ENCODE results near the gene CASTOR1.
A peak's percentile ranks its signal among the peaks of the same experiment; 100 is the strongest.

The CASTOR1 gene

DNA sequence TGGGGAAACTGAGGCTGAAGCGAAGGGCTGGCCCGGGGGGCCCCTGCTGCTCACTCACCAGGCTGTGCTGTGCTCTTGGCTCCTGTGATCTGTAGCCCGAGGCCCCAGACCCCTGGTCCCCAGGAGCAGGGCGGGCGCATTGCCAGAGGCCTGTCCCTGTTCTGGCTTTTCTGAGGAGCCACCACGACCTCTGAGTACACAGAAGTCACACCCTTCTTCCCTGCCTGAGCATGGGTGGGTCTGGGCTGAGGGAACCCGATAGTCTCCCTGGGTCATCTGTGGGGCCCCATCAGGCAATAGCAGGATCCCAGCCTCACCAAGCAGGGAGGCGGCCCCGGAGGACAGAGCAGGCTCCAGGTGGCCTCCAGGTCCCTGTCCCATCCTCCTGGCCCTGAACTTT lies 5.1 kb downstream of the CASTOR1 start:
- no peak for DNase-seq

DNA sequence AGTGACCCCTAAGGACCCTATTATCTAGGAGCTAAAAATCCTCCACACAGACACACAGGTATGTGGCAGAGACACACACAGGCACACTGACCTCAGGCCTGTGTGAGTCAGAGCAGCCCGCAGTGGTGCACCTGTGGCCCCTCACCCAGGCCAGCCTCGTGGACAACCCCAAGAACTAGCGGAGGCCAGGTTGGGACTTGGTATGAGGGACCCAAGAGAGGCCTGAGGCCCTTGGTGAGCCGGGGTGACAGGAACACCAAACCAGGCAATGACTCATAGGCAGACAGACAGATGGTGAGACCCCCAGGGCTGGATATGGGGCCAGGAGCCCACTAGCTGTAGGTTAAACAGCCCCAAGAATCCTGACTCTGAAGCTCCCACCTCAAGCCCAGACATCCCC lies 6.0 kb downstream of the CASTOR1 start:
- DNase-seq: no peak

DNA sequence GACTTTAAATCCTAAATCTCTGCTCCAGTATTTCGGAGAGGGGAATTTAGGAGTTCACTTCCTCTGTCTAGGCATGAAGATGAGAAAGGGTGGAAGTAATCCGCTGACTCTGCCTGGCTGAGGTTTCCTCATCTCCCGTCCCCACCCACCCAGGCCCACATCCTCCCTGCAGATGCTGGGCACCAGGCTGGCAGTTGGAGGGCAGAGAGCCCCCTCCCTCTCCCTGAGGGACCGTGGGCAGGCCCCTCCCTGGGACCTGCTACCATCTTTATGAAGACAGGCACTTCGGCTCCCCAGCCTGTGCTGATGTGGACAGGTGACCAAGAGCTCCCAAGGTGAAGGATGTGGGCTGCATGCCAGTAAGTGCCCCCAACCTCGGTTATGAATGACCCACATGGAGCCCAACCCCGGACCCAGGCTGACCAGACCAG lies 6.7 kb downstream of the CASTOR1 start:
- DNase-seq: no peak

DNA sequence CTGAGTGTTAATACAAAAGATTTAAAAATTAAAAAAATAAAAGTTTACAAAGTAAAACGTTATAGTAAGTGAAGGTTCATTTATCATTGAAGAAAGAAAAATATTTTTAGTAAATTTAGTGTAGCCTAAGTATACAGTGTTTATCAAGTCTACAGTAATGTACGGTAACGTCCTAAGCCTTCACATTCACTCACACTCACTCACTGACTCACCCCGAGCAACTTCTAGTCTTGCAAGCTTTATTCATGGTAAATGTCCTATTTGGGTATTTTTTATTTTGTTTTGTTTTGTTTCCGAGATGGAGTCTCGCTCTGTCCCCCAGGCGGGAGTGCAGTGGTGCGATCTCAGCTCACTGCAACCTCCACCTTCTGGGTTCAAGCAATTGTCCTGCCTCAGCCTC lies 8.8 kb downstream of the CASTOR1 start:
- no peak for DNase-seq

DNA sequence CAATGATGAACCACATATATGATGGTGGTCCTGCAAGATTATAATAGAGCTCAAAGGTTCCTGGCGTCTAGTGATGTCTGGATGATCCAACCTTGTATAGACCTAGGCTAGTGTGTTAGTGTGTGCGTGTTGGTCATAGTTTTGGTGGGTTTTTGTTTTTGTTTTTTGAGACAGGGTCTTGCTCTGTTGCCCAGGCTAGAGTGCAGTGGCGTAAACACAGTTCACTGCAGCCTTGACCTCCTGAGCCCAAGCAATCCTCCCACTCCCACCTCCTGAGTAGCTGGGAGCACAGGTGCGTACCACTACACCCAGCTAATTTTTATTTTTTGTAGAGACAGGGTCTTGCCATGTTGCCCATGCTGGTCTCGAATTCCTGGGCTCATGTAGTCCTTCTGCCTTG lies 9.4 kb downstream of the CASTOR1 start:
- no peak for DNase-seq

DNA sequence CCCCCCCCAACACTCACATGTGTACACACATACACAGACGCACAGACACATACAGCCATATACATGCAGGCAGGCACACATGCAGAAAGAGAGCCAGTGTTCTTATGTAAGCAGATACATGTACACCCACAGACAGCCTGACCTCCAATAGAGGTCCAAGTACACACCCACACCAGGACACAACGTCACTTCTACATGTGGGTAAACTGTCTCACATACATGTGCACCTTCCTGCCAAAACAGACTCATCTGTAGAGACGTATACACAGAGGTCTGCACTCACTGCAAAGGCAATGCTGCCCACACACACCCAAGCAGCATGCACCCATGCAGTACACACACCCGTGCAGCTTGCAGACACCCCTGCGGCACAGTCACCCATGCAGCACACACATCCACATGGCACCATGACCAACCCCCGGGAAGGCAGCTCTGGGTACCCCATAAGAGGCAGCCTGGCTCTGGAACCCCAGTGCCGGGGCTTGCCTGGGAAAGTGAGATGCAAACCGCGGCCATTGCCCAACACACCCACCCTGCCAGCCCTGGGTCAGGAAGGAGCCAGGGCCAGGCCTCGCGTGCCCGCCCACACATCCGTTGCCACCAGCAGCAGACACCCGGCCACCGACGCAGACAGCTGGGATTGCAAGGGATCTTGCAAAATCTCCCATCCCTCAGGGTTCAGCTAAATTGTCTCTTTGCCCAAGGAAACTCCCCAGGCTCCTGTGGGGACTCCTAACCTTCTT lies 10.1 kb downstream of the CASTOR1 start:
- no peak for DNase-seq

DNA sequence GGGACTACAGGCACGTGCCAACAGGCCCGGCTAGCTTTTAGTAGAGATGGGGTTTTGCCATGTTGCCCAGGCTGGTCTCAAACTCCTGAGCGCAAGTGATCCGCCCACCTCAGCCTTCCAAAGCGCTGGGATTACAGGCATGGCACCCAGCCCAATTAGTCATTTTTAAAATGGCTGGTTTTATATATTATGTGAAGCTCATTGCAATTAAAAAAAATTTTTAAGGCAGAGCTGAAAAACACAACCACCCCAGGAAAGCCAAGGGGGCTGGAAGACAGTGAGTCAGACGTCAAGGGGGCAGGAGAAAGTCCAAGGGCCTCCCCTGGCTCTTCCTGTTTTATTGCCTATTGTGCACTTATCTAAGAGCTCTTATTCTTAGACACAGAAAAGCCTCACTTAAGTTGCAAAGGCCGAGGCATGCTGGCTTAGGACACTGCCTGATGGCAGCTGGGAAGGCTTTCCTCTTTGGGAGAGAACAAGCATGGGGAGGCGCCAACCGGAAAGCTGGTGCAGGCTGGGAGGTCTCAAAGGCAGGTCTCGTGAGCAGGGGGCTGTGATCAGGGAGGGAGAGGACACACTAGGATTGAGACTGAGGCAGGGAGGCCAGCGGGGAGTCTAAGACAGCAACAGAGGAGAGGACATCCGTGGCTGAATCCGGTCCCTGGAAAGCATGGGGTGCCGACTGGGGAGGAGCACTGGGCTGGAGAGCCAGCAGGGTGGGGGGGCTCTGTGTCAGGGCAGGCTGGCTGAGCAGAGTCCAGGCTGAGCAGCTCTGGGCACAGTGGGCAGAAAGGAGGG lies 11.6 kb downstream of the CASTOR1 start:
- DNase-seq: no peak

DNA sequence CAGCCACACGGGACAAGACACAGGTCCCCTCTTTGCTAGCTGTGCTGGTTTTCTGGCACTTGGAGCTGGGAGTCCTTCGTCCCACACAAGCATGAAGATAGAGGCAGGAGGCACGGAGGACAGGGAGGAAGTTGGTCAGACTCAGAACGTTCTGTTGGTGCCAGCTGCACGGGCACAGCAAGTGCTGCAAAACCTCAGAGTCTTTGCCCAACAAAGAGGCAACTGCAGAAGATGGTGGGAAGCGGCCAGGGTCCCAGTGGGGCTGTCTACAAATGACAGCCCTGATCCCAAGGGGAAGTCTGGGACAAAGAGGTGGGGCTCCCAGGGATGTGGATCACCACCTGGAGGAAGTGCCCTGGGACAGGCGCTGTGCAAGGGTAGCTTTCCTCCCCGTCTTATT lies 13.3 kb downstream of the CASTOR1 start:
- no peak for DNase-seq

DNA sequence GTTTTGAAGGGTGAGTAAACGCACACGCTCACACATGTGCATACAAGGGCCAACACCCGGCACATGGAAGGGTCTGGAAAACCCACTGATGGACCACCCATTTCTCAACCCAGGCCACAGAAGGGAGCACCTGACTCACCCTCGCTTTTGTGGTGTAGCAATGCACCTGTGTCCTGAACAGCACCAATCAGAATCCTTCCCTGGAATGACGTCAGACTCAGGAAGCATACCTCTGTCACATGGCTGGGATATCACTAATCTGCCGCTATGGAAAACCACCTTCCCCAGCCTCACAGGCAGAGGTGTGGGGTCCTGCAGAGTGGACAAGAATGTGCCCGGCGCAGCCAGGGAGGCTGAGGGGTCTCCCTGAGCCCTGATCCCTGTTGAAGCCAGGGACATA lies 13.7 kb downstream of the CASTOR1 start:
- DNase-seq: no peak

DNA sequence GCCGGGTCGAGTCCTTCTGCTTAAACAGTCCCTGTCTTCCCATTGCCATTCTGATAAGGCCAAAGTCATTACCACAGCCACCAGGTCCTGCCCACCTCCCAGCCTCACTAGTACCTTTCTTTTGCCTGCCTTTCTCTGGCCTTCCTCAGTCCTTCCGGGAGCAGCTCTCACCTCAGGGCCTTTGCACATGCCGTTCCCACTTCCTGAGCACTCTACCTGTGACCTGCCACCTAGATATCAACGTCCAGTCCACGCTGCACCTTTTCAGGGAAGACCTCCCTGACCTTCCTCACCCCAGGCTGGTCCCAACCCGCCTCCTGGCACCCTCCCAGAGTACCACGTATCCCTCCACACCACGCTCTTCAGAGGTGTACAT lies 14.9 kb downstream of the CASTOR1 start:
- no peak for DNase-seq

DNA sequence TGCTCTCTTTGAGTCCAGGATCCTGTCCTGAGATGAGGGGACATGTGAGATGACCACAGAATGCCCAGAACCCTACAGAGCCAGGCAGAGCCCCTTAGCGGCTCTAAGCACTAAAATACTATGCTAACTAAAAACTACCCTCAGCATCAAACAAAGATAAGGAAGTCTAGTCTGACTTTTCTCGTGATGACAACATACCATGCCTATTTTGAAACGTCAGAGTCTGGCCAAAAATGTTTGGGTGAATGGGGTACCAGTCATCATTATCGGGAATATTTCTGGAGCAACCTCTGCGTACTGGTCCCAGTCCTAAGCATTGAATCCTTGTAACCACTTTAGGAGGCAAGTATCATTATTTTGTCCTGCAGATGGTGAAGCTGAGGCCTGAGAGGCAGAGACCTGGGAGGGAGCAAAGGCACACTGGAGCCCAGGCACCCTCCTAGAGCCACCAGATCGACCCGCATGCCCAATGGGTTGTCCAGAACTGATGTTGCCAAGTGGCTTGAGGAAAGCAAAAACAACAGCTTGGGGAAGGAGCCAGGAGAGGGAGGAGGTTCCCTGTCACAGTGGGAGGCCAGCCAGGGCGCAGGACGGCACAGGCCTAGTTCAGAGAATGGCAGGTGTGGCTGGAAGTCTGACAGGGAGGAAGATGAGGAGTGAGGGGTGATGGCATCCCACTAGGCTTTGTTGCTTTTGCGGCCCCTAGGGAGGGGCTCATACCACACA lies 15.4 kb downstream of the CASTOR1 start:
- DNase-seq: no peak

DNA sequence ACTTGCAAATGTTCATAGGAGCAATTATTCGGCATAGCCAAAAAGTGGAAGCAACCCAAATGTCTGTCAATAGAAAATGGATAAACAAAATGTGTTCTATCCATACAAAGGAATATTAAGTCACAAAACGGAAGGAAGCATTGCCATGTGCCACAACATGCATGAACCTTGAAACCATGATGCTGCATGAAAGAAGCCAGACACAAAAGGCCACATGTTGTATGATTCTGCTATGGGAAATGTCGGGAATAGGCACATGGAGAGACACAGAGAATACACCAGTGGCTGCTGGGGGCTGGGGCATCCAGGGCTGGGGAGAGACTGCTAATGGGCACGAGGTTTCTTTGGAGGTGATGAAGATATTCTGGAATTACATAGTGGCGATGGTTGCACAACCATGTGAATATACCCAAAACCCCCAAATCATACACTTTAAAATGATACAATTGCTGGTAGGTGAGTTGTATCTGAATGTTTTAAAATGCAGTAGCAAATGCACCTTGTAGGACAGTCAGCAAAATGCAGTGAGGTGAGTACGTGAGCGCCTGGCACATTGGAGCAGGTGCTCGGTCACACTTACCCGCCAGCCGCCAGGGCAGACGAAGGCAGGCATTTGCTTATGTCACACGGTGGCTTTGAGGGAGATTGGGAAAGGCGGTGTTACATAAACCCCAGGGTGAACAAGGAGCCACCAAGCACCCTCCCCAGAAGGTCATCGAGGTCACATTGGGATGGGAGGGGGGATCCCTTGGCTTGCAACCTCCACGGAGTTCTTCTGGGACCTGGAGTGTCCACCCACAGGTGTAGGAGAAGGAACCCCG lies 16.3 kb downstream of the CASTOR1 start:
- DNase-seq: no peak

DNA sequence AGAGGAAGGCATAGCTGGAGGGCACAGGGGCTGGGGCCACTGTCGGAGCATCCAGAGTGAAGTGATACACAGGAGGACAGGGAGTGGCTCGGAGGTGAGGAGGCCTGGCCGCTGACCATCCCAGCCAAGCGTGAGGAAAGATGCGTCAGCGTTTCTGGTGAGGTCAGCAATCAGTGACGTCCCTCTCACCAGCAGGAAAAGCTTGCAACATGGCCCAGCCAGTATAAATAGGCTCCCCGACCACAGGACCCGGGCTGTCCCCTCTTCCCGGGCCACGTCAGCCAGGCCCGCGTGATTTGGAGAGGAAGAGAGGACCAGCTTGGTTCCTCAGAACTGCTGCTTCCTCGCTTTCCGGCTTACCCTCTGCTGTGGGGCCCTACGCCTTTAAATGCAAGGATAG lies 18.5 kb downstream of the CASTOR1 start:
- no peak for DNase-seq

DNA sequence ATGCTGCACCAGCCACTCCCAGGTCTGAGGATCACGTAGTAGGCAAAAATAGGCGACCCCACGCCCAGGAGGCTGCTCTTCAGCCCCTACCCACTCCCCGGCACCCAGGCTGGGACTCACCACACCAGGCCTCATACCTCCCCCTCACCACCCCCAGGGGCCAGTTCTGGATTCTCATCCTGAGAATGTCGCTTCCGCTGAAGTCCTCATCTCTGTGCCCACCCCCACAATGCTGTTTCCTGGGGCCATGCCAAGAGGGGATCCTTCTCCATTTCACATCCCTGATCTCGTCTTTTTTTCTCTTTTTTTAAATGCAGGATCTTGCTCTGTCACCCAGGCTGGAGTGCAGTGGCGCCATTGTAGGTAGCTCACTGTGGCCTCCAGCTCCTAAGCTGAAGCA lies 21.0 kb downstream of the CASTOR1 start:
- DNase-seq: no peak

DNA sequence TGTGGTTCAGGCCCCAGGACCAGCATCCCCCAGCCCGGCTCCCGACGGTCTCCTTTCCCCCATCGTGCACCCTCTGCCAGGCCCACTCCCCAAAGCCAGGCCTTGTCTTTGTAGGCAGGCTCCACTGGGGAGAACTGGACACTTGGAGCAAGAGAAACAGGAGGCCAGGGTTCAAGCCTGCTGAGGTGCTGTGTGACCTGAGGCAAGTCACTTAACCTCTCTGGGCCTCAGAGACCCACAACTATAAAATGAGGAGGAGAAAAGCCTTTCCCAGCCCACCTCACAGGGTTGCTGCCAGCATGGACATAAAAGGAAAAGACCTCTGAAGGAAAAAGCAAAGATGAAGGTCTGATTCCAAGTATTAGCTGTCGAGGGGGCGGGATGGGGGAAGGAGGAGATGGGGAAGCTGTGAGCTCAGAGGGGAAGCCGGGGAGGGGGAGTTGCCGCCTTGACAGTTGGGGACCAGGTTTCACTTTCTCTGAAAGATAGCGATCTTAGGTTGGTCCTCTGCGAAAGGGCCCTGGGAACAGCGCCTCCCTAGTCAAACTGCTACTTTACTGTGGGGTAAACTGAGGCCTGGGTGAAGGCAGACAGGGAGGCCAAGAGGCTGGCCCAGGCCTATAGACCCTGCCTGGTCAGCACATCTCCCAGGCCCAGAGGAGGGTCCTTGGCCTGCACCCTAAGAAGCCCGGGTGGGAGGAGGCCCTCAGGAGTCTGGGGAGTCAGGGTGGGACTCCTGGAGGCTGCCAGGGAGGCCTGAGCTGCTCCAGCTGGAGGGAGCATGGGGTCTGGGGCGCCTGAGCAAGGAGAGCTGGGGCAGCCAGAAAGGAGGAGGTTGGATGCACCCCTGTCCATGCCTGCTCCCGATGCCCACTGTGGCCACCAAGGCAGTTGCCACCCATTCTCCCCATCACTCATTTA lies 21.7 kb downstream of the CASTOR1 start:
- DNase-seq: no peak

DNA sequence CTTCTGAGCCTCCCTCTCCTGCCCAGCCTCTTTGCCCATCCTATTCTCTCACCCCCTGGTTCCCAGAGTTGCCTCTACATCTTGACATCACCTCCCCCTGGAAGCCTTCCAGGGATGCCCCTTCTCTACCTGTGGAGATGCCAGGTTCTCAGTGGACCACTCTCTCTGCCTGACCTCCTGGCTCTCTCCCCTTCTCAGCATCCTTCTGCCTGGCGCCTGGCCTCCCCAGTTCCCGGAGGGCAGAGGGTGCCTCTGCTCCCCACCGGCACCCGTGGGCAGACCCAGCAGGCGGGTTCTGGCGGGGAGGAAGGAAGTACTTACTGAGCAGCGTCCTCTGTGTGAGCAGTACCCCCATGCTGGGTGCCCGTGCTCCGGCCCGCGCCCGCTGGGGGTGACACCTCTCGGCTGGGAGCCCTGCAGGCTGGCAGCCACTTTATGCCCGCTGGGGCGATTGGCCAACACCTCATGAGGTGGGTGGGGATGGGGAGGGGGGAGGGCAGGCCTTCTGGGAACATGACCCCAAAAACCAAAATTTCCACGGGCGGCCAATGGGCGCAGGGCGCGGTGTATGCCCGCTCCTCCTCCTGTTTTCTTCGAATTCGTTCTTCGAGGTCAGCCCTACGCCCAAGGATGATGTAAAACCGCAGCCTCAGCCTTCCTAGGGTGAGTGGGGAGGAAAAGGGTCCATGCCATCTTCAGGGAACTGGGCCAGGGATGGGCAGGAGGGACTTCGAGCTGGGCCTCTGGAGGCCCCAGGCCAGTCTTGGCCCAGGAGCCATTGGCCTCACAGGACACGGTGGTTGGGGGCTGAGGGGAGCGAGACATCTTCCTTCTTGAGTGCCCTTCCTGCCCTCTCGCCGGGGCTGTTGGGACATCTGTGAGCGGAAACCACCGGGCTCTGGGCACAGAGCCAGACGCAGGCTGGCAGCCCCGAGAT lies 22.6 kb downstream of the CASTOR1 start, which contains the start of gene OSM:
OSM (minus strand) TSS at position 407 of the 937 bp plus-strand sequence; CDS start at position 355, 52 bp downstream.
- DNase-seq: peak in 1 of 2 donors; percentile 66

DNA sequence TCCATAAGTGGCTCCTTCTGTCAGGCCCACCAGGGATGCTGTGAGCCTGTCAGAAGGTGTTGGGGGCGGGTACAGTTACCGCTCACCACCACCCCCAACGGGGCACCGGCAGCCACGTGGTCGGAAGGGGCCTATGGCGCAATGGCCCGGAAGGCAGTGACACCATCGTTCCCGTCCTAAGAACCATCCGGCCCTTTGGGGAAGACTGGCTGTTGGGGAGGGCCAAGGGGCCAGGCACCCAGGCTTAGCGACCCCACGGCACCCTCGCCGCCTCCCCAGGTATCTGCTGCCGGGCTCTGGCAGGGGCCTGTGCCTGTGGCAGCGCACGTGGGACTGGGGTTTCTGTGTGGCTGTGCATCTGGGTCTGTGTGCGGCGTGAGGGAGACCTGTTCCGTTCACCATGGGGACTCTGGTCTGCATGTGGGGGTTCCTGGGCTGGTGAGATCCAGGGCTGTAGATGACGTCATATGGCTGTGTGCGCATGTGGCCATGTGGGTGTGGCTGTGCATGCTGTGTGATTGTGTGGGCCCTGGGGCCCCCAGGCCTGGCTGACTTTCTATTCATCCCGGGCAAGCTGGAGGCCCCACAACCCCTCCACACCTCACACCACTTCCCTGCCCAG lies 23.4 kb downstream of the CASTOR1 start:
- peak; percentile 73 to 76 for DNase-seq

DNA sequence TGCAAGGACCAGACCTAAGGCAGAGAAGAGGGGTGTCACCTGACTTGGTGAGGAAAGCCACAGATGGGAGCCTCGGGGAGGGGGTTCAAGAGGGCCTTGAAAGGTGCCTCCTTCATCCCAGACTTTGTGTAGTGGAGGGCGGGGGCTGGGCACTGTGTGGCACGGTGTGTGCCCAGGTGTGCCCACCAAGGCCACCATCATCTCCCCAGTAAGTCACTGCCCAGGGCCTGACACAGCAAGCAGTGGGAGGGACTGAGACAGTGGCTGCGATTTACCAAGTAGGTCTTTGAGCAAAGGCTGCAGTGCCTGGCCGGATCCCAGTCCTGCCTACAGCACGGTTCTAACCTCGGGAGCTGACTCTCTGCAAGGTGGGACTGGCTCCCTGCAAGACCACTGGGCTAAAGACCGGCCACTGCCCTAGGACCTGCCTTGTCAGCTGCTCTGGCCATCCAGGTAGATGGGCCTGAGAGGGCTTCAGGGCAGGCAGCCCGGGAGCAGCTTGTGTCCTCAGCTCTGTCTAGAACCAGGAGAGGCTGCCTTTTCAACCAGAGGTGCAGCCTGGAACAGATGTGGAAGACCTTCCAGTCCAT lies 24.1 kb downstream of the CASTOR1 start:
- no peak for DNase-seq

DNA sequence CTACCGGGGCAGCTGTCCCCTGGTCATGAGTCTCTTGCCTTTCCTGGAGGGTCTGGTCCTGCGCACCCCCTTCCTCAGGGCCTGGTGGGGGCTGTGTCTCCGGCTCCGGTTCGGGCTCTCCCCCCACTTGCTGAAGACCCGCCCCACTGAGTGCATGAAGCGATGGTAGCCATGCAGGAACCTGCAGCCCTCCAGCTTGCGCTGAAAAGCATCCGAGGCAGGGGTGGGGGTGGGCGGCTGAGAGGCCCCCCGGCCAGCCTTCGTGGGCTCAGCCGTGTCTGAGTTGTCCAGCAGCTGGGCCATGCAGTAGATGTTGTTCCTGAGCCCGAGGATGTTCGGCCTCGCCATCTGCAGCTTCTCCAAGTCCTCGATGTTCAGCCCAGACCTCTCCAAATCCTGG lies 25.4 kb downstream of the CASTOR1 start:
- DNase-seq: no peak

All from stimulated activated CD4-positive, alpha-beta T cell treated with anti-CD3 and anti-CD28 coated beads, Interleukin-2, amount 100 ng/mL, for 48 hours (primary cell).